K562 (cell line): Measurements from ENCODE around the gene SGMS1. TPM values are rescaled to one million over a fixed set of nuclear protein-coding genes. Genes with fewer than 3 reads are reported as not detected.
A peak's percentile ranks its signal among the peaks of the same experiment; 100 is the strongest.

Experiments
- ARID1B ChIP-seq: fragments of 450-650 bp; IDR thresholded peaks from 2 replicates; pipeline ENCODE4 v1.6.1; 2016; ENCODE audit warnings: antibody characterized with exemption, mild to moderate bottlenecking, inconsistent platforms
- ATF1 ChIP-seq, 2 experiments: fragments of 450-650 bp in 1 of 2; IDR thresholded peaks; 2 replicates each; pipeline ENCODE4 v1.6.1; 2016; ENCODE audit warnings: missing compliant biosample characterization in 1 of 2, missing genetic modification characterization in 1 of 2
- CTCFL ChIP-seq: IDR thresholded peaks from 2 replicates; pipeline ENCODE4 v1.6.1; 2011; ENCODE audit warnings: borderline replicate concordance, low read depth, mild to moderate bottlenecking, moderate library complexity, low read length; ENCODE audit not compliant: insufficient read depth, poor library complexity, severe bottlenecking
- KLF10 ChIP-seq: fragments of 250-450 bp; sonication (Bioruptor Pico); IDR thresholded peaks from 2 replicates; pipeline ENCODE4 v1.6.1; 2021; ENCODE audit warnings: matching md5 sums
- MECOM ChIP-seq: fragments of 250-450 bp; sonication (Bioruptor Pico); IDR thresholded peaks from 2 replicates; pipeline ENCODE4 v1.8.0; 2022; ENCODE audit warnings: inconsistent platforms
- NCOA6 ChIP-seq: fragments of 450-650 bp; IDR thresholded peaks from 2 replicates; pipeline ENCODE4 v1.6.1; 2017; ENCODE audit warnings: mild to moderate bottlenecking
- NFE2 ChIP-seq: IDR thresholded peaks from 2 replicates; pipeline ENCODE4 v1.6.1; 2014; ENCODE audit warnings: antibody characterized with exemption, low read depth
- NRF1 ChIP-seq, 2 experiments: fragments of 450-650 bp; IDR thresholded peaks in 1 of 2; conservative IDR thresholded peaks in 1 of 2; 2 replicates each; pipeline ENCODE4 v1.6.1; 2014; ENCODE audit warnings: mild to moderate bottlenecking in 2 of 2
- RBM14 ChIP-seq: fragments of 200-400 bp; formaldehyde crosslinking; IDR thresholded peaks from 2 replicates; pipeline ENCODE4 v1.6.1; 2018; ENCODE audit warnings: low read depth, mild to moderate bottlenecking, low read length, moderate library complexity, borderline replicate concordance; ENCODE audit not compliant: insufficient read depth
- SMAD3 ChIP-seq: fragments of 450-650 bp; formaldehyde crosslinking; conservative IDR thresholded peaks from 2 replicates; pipeline ENCODE4 v1.4.0; 2020; ENCODE audit warnings: mild to moderate bottlenecking
- TAF1 ChIP-seq: IDR thresholded peaks from 2 replicates; pipeline ENCODE4 v1.6.1; 2011; ENCODE audit warnings: mild to moderate bottlenecking, low read length, moderate library complexity; ENCODE audit not compliant: insufficient read depth, control insufficient read depth, severe bottlenecking; ENCODE audit errors: extremely low read depth
- THRB ChIP-seq: fragments of 450-650 bp; formaldehyde crosslinking; conservative IDR thresholded peaks from 2 replicates; pipeline ENCODE4 v1.4.0; 2022; ENCODE audit warnings: mild to moderate bottlenecking, missing genetic modification characterization
- ZNF3 ChIP-seq: fragments of 250-450 bp; sonication (Bioruptor Pico); IDR thresholded peaks from 2 replicates; pipeline ENCODE4 v1.5.0; 2021; ENCODE audit warnings: mild to moderate bottlenecking, moderate library complexity
- polyA plus RNA-seq, 8 experiments: library from polyadenylated mRNA; depleted of rRNA in 4 of 8; stranded (reverse) in 5 of 8; unstranded in 3 of 8; fragments of >200 nt; fragmentation: Nextera tagmentation in 2 of 8; fragmentation: Illumina TruSeq in 1 of 8; extraction: Ambion mirVana in 2 of 8; extraction: Trizol in 1 of 8; gene quantifications; 2 replicates each; pipeline versions ENCODE4 v1.2.1 to v1.2.3, GENCODE V29; 2011 to 2014; ENCODE audit warnings: inconsistent platforms in 1 of 8, missing spikeins in 1 of 8
- total RNA-seq, 7 experiments: library from RNA; depleted of rRNA in 6 of 7; stranded (reverse); fragments of >200 nt in 6 of 7; fragmentation: Illumina TruSeq in 2 of 7; extraction: Trizol in 2 of 7; gene quantifications; 2 replicates each; pipeline versions ENCODE4 v1.2.1 to v1.2.3, GENCODE V29; 2011 to 2021; ENCODE audit warnings: low replicate concordance in 1 of 7

The SGMS1 gene
- total and polyA plus RNA-seq, 9 of the 15 experiments (the other 6 are each of a cell fraction or from before 2014, with no cell fraction given): 22.6 to 232 (median 82.2) TPM

- TF ChIP-seq CTCFL (no peak), MECOM (CRISPR knock-in tag) (no peak), ZNF3 (no peak), SMAD3 (CRISPR knock-in tag) (no peak), THRB (CRISPR knock-in tag) (no peak), KLF10 (CRISPR knock-in tag) (no peak), ARID1B (peak; percentile 14; the same call in 1 of the 2 replicates), ATF1 (CRISPR knock-in tag; IDR thresholded peaks at IDR 0.05) (no peak), ATF1 (tag; IDR thresholded peaks at IDR 0.05) (no peak; the same call in 1 of the 2 replicates), NRF1 (conservative IDR thresholded peaks at IDR 0.05 in 1 of 2, IDR thresholded peaks at IDR 0.05 in 1 of 2) (no peak), NFE2 (no peak), NCOA6 (no peak), TAF1 (no peak), RBM14 (no peak)
Observed at GRCh38 chr10:50316695-50317648, 306.8 kb downstream of the SGMS1 start (continued).
